Activated T-cell treated with anti-CD3 and anti-CD28 coated beads, Interleukin-2, amount 50 U/mL, for 24 hours (primary cell): ENCODE results near the gene PROK2.
A peak's percentile ranks its signal among the peaks of the same experiment; 100 is the strongest.

Experiments
- DNase-seq: peaks from one replicate; pipeline ENCODE4 v3.0.0-alpha.2; 2020
- H3K27ac Mint-ChIP-seq: 2 replicates; pipeline ENCODE4 v1.8.0; 2020; ENCODE audit warnings: mild to moderate bottlenecking, mixed read lengths
- H3K27me3 Mint-ChIP-seq: 2 replicates; pipeline ENCODE4 v1.8.0; 2020; ENCODE audit warnings: mixed read lengths
- H3K36me3 Mint-ChIP-seq: 2 replicates; pipeline ENCODE4 v1.8.0; 2020; ENCODE audit warnings: low read depth, mixed read lengths
- H3K4me1 Mint-ChIP-seq: 2 replicates; pipeline ENCODE4 v1.8.0; 2020; ENCODE audit warnings: low read depth, mixed read lengths
- H3K4me3 Mint-ChIP-seq: 2 replicates; pipeline ENCODE4 v1.8.0; 2020; ENCODE audit warnings: mild to moderate bottlenecking, moderate library complexity, mixed read lengths
- H3K9me3 Mint-ChIP-seq: 2 replicates; pipeline ENCODE4 v1.8.0; 2020; ENCODE audit warnings: mixed read lengths

The PROK2 gene

DNA sequence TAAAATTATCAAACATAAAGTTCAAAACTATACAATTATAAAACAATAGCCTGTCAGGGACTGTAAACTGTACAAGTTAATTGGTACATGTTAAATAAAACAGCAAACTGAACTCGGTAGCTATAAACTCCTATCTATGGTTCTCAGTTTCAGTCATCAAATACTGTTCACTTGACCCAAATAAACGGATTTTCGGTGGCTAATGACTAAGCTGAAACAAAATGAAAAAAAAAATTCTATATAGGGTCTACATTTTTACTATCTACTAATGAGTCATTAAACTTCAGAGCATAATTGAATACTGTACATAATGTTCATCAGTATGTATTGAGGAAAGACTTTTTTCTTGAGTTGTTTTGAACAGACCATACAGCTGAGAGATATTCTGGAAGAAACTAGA lies 6.6 kb downstream of the PROK2 start:
- Mint-ChIP-seq H3K27me3 (peaks cover 56% of the 10 kb centered on the region), H3K27ac (no peak overlapping the region), H3K4me3 (no peak overlapping the region), H3K4me1 (peaks cover 13% of the 10 kb centered on the region), H3K9me3 (no peaks in the 10 kb centered on the region), H3K36me3 (no peaks in the 10 kb centered on the region)
- no peak for DNase-seq

DNA sequence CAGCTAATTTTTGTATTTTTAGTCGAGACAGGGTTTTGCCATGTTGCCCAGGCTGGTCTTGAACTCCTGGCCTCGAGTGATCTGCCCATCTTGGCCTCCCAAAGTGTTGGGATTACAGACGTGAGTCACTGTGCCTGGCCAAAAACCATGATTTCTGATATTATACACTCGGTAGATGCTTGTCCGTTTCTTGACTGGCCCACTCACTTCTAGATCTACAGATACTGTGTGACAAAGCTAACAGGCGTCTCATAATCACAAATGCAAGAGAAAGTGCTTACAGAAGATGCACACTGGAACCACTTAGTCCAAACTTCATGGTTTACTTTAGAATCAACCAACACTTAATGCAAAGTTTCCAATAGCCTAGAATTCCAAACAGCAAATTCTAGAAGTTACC lies 8.4 kb downstream of the PROK2 start:
- H3K27ac Mint-ChIP-seq = no peak overlapping the region
- peaks cover 13% of the 10 kb centered on the region for H3K4me1 Mint-ChIP-seq
- peaks cover 39% of the 10 kb centered on the region for H3K27me3 Mint-ChIP-seq
- H3K36me3 Mint-ChIP-seq = no peaks in the 10 kb centered on the region
- H3K4me3 Mint-ChIP-seq = no peak overlapping the region
- no peak for DNase-seq
- H3K9me3 Mint-ChIP-seq = no peaks in the 10 kb centered on the region

DNA sequence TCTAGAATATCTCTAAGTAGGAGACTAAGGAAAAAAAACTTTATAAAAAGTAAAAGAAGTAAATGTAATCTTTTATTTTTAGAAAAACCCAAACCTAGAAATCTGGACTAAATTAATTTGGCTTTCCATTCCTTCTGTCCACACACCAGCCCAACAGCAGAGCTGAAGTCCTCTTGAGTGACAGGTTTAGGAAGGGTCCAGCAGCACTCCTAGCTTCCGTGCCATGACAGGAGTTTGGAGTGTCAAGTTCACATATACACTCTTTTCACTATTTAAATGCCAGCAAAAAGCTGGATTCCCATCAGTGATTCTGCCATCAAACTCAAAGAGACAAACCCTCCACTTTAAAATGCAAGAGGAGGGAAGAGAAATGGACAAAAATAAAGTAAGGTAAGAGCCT lies 13.1 kb downstream of the PROK2 start:
- no peak for DNase-seq
- Mint-ChIP-seq H3K27ac (no peak overlapping the region), H3K4me3 (no peak overlapping the region), H3K36me3 (no peaks in the 10 kb centered on the region), H3K9me3 (no peaks in the 10 kb centered on the region), H3K4me1 (no peaks in the 10 kb centered on the region), H3K27me3 (peaks cover 13% of the 10 kb centered on the region)

DNA sequence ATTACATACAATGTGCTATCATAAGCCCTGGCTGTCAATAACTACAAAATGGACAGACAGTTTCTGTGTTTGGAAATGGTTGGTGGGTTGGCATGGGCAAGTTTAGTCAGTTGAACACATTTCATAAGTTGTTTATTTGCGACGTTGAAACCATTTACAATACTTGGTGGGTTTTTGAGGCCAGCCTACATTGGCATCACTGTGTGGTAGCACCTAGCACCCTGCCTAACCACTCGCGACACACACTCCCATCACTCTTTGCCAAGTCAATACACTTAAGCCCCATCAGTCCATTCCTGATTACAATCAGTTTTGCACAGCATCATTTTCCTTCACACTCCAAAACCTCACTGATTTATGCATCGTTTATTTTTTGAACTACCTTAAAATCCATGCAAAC lies 13.8 kb downstream of the PROK2 start:
- Mint-ChIP-seq H3K9me3 (no peaks in the 10 kb centered on the region), H3K36me3 (no peaks in the 10 kb centered on the region), H3K27me3 (peaks cover 10% of the 10 kb centered on the region), H3K27ac (no peak overlapping the region), H3K4me1 (no peaks in the 10 kb centered on the region), H3K4me3 (no peak overlapping the region)
- no peak for DNase-seq

DNA sequence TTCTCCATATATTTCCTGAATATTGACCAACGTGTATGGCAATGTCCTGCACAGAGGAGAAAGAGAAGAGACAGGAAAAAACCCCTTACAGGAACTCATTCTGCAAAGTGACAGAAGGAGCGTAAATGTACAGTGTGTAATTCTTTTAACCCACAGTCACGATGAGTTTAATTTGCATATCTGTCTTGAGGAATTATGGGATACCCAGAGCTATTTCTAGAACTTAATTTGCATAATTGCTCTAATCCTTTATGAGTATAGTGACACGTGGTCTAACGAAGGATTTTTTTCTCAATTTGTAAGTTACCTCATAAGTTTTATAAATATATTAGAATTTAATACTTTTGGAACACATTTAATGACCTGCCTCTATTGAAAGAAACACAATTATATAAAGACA lies 21.5 kb downstream of the PROK2 start:
- Mint-ChIP-seq H3K27ac (no peak overlapping the region), H3K4me3 (no peak overlapping the region), H3K9me3 (no peaks in the 10 kb centered on the region)

DNA sequence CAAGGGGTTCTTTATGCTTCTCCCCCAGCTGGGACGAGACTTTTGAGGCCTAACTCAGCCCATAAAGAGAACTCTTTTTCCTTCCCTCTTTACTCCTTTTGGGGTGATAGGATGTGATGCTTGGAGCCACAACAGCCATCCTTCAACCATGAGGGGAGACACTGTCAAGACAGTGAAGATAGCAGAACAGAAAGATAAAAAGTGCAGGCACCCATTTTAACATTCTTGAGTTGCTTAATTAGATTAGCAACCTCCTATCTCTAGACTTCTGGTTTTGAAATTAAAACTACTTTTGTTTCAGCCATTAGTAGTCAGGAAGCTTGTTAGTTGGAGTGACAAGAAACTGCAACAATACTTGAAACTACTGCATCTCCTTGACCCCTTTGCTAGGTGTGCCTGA lies 24.8 kb downstream of the PROK2 start:
- Mint-ChIP-seq H3K27ac (no peak overlapping the region), H3K27me3 (peaks cover 23% of the 10 kb centered on the region), H3K4me3 (no peak overlapping the region), H3K9me3 (no peaks in the 10 kb centered on the region), H3K4me1 (peaks cover 2% of the 10 kb centered on the region), H3K36me3 (no peaks in the 10 kb centered on the region)
- DNase-seq = no peak

More for the DNA sequence above, 21.5 kb downstream of the PROK2 start:
- no peaks in the 10 kb centered on the region for H3K4me1 Mint-ChIP-seq
- no peak for DNase-seq
- H3K27me3 Mint-ChIP-seq = peaks cover 11% of the 10 kb centered on the region
- H3K36me3 Mint-ChIP-seq = no peaks in the 10 kb centered on the region

DNA sequence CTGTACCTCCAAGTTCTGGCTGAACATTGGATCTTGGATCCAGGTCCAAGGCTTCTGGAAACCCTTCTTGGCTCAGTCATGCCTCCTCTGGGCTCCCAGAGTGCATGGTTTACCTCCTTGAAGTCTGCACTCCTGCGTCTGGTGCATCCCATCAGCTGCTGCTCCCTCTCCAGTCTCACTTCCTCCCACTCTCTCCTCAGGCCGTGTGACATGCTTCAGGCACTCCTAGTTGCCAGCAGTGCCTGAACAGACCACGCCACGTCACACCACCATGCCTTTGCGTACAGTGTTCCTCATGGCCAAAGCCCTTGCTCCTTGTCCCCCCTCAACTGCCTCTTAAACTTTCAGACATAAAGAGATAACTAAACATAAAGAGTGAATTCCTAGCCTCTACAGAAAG lies 25.5 kb downstream of the PROK2 start:
- DNase-seq = no peak
- no peaks in the 10 kb centered on the region for H3K36me3 Mint-ChIP-seq
- peaks cover 27% of the 10 kb centered on the region for H3K27me3 Mint-ChIP-seq
- no peak overlapping the region for H3K4me3 Mint-ChIP-seq
- H3K4me1 Mint-ChIP-seq = peaks cover 5% of the 10 kb centered on the region
- H3K9me3 Mint-ChIP-seq = no peaks in the 10 kb centered on the region
- H3K27ac Mint-ChIP-seq = no peak overlapping the region

DNA sequence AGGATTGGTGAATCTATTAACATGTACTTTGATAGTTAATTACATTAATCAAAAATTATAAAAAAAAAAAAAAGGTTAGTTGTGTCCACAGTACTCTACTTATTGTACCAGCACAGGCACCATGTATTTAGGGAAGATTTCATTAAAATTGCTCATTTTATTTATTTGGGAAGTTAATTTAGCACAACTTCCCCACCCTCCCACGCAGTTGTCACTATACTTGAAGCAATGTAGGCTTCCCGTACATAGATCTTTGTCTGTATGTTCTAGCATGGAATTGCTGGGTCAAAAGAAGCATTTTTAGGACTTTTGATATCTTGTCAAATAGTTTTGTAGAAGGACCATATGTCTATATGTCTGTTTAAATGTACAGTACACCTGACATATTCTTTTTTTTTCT lies 26.9 kb downstream of the PROK2 start:
- Mint-ChIP-seq H3K27ac (no peak overlapping the region), H3K4me1 (peaks cover 5% of the 10 kb centered on the region), H3K27me3 (peaks cover 28% of the 10 kb centered on the region), H3K9me3 (no peaks in the 10 kb centered on the region), H3K4me3 (no peak overlapping the region), H3K36me3 (no peaks in the 10 kb centered on the region)
- DNase-seq = no peak

DNA sequence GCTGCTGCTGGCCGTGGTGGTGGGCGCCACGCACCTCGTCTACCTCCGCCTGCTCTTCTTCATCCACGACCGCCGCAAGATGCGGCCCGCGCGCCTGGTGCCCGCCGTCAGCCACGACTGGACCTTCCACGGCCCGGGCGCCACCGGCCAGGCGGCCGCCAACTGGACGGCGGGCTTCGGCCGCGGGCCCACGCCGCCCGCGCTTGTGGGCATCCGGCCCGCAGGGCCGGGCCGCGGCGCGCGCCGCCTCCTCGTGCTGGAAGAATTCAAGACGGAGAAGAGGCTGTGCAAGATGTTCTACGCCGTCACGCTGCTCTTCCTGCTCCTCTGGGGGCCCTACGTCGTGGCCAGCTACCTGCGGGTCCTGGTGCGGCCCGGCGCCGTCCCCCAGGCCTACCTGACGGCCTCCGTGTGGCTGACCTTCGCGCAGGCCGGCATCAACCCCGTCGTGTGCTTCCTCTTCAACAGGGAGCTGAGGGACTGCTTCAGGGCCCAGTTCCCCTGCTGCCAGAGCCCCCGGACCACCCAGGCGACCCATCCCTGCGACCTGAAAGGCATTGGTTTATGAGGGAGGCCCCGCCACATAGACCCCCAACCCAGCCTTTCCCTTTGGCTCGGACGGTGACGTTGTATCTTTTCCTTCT lies 30.2 kb downstream of the PROK2 start:
- peaks cover 48% of the 10 kb centered on the region for H3K27me3 Mint-ChIP-seq
- H3K4me3 Mint-ChIP-seq = peak overlapping the region; percentile 57
- H3K4me1 Mint-ChIP-seq = peaks cover 8% of the 10 kb centered on the region
- DNase-seq = no peak
- H3K27ac Mint-ChIP-seq = no peak overlapping the region
- no peaks in the 10 kb centered on the region for H3K36me3 Mint-ChIP-seq
- no peaks in the 10 kb centered on the region for H3K9me3 Mint-ChIP-seq

DNA sequence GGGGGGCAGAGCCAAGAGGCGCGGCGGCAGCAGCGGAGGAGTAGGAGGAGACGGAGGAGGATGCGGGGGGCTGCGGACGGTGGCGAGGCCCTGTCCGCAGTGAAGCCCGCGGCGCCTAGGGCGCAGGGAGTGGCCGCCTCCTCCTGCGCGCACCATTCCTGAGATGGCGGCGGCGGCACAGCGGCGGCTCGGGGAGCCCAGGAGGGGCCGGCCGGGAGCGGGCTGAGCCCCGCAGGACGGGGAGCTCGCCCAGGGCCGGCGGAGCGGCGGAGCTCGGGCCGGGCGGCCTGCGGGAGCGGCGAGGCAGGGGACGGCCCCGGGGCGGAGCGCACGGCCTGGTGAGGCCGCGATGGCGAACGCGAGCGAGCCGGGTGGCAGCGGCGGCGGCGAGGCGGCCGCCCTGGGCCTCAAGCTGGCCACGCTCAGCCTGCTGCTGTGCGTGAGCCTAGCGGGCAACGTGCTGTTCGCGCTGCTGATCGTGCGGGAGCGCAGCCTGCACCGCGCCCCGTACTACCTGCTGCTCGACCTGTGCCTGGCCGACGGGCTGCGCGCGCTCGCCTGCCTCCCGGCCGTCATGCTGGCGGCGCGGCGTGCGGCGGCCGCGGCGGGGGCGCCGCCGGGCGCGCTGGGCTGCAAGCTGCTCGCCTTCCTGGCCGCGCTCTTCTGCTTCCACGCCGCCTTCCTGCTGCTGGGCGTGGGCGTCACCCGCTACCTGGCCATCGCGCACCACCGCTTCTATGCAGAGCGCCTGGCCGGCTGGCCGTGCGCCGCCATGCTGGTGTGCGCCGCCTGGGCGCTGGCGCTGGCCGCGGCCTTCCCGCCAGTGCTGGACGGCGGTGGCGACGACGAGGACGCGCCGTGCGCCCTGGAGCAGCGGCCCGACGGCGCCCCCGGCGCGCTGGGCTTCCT lies 31.0 kb downstream of the PROK2 start, which contains the start of gene GPR27:
GPR27 (plus strand) TSS at position 155 of the 909 bp plus-strand sequence; CDS start at position 350, 195 bp downstream.
- Mint-ChIP-seq H3K27me3 (peaks cover 50% of the 10 kb centered on the region), H3K4me3 (peak within 1 kb of the TSS; percentile 69), H3K4me1 (peaks cover 8% of the 10 kb centered on the region), H3K9me3 (no peaks in the 10 kb centered on the region), H3K27ac (no peak within 1 kb of the TSS), H3K36me3 (no peaks in the 10 kb centered on the region)
- peak; percentile 68 for DNase-seq

DNA sequence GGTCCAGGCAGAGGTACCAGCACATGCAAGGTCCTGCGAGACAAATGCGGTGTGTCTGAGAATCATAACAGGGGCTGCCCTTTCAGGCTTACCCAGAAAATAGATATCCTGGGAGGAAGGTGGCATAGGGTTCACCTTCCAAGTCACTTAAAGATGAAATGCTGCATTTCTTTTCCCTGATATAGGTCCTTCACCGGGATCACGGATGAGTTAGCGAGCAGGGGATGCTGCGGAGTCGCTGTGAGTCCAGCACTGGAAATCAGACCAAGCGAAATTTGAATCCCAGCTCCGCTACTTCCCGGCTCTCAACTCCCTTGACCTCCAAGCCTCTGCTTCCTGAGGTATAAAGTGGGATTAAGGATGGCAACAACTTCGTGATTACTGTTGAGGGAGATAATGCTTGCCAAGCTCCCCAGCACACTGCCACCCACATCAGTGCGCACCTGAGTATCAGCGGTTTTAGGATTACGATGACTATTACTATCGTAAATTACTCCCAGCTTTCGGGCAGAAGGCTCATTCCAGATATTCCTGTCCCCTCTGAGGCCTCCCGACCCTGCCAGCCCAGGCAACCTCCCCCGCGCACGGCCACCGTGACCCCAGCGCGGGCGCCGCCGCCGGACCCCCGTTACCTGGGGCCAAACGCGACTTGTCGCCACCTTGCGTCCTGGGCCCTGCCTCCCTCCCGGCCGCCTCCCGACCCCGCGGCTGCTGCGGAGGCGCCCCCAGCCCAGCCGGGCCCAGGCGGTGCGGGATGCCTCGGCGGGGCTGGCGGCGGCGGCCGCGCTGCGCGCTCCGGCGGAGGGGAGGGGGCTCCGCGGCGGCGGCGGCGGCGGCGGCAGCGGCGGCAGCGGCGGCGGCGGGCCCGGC lies 31.9 kb downstream of the PROK2 start:
- peak overlapping the region; percentile 69 for H3K4me3 Mint-ChIP-seq
- H3K27ac Mint-ChIP-seq = no peak overlapping the region
- peaks cover 8% of the 10 kb centered on the region for H3K4me1 Mint-ChIP-seq
- peak; percentile 47 for DNase-seq
- H3K27me3 Mint-ChIP-seq = peaks cover 50% of the 10 kb centered on the region
- H3K36me3 Mint-ChIP-seq = no peaks in the 10 kb centered on the region
- no peaks in the 10 kb centered on the region for H3K9me3 Mint-ChIP-seq

DNA sequence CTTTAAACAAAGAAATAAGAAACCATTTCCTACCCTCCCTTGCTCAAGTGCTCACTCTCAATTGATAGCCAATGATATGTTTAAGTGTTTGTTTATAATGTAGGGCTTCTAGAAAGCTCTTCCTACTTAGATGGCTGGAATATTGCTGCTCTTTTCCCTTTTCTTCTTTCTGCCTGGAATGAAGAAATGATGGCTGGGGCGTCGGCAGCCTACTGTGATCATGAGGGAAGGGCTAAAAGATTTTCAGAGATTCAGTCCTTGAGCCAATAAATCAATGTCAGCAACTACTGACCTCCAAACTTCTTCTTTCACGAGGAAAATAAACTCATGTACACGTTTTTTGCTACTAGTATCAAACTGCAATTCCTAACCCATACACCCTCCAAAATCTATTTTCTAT lies 33.3 kb downstream of the PROK2 start:
- no peak for DNase-seq
- Mint-ChIP-seq H3K27ac (no peak overlapping the region), H3K36me3 (no peaks in the 10 kb centered on the region), H3K4me1 (peaks cover 8% of the 10 kb centered on the region), H3K27me3 (peaks cover 46% of the 10 kb centered on the region), H3K9me3 (no peaks in the 10 kb centered on the region), H3K4me3 (no peak overlapping the region)

DNA sequence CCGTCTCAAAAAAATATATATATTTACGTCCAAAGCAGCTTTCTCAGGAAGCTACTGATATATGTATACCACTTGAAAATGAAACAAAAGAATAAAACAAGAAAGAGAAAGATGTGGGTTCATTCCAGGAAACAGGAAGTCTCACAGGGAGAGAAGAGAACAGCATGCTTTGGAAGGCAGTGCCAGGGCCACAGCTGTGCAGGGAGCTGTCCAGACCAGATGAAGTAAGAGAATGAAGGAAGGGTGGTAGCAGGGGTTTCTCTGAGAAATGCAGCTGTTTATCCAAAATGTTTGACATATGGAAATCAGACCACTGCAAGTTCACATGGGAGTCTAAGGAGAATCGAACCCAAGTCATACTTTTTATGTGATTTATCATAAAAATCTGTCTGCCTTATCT lies 40.2 kb downstream of the PROK2 start:
- H3K4me1 Mint-ChIP-seq = no peaks in the 10 kb centered on the region

DNA sequence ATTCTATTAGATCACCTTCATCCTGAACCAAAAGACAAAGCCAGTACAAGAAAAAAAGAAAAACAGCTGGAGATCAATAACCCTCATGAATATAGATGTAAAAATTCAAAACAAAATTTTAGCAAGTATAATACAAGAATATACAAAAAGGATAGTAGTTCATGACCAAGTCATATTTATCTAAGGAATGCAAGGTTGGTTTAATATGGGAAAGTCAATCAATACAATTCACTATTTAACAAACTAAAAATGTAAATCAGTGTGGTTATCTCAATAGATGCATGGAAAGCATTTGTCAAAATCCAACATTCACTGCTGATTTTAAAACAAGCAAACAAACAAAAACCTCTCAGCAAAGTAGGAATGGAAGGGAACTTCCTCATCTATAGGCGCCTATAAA lies 42.3 kb downstream of the PROK2 start:
- DNase-seq = no peak
- no peak overlapping the region for H3K27ac Mint-ChIP-seq
- H3K4me1 Mint-ChIP-seq = no peaks in the 10 kb centered on the region
- peaks cover 4% of the 10 kb centered on the region for H3K27me3 Mint-ChIP-seq
- H3K4me3 Mint-ChIP-seq = no peak overlapping the region
- peaks cover 41% of the 10 kb centered on the region for H3K9me3 Mint-ChIP-seq
- peaks cover 10% of the 10 kb centered on the region for H3K36me3 Mint-ChIP-seq

More for the DNA sequence above, 40.2 kb downstream of the PROK2 start:
- Mint-ChIP-seq H3K9me3 (peaks cover 37% of the 10 kb centered on the region), H3K27me3 (peaks cover 2% of the 10 kb centered on the region), H3K36me3 (peaks cover 10% of the 10 kb centered on the region), H3K4me3 (no peak overlapping the region), H3K27ac (no peak overlapping the region)
- DNase-seq = no peak
